H9 (cell line): ENCODE measurements around the gene ATF2. TPM values are rescaled to one million over a fixed set of nuclear protein-coding genes. Genes with fewer than 3 reads are reported as not detected.
A peak's percentile ranks its signal among the peaks of the same experiment; 100 is the strongest.

Experiments
- DNase-seq: peaks from one replicate; pipeline ENCODE4 v3.0.0-alpha.2; 2017
- H2AFZ ChIP-seq: one replicate; pipeline ENCODE4 v1.6.1; 2013; ENCODE audit warnings: mild to moderate bottlenecking, low read length, control low read depth, moderate library complexity
- H2AK5ac ChIP-seq: 2 replicates; pipeline ENCODE4 v1.6.1; 2013; ENCODE audit warnings: low read length, control low read depth, mixed read lengths; ENCODE audit not compliant: insufficient read length
- H2BK120ac ChIP-seq: one replicate; pipeline ENCODE4 v1.6.1; 2013; ENCODE audit warnings: low read depth, mild to moderate bottlenecking, low read length, control low read depth, inconsistent platforms; ENCODE audit not compliant: poor library complexity, severe bottlenecking
- H2BK12ac ChIP-seq: 2 replicates; pipeline ENCODE4 v1.6.1; 2013; ENCODE audit warnings: low read length, control low read depth, mixed read lengths, low read depth; ENCODE audit not compliant: insufficient read length
- H2BK15ac ChIP-seq: 2 replicates; pipeline ENCODE4 v1.6.1; 2013; ENCODE audit warnings: low read depth, low read length, control low read depth
- H2BK20ac ChIP-seq: one replicate; pipeline ENCODE4 v1.6.1; 2013; ENCODE audit warnings: low read depth, mild to moderate bottlenecking, low read length, control low read depth, inconsistent platforms; ENCODE audit not compliant: poor library complexity, severe bottlenecking
- H2BK5ac ChIP-seq: 2 replicates; pipeline ENCODE4 v1.6.1; 2013; ENCODE audit warnings: low read length, control low read depth, mixed read lengths; ENCODE audit not compliant: insufficient read length
- H3K14ac ChIP-seq: 2 replicates; pipeline ENCODE4 v1.6.1; 2013; ENCODE audit warnings: low read length, control low read depth; ENCODE audit not compliant: insufficient read depth
- H3K18ac ChIP-seq: 2 replicates; pipeline ENCODE4 v1.6.1; 2013; ENCODE audit warnings: low read depth, mild to moderate bottlenecking, mixed read lengths, low read length, control low read depth; ENCODE audit not compliant: insufficient read length
- H3K23ac ChIP-seq: 2 replicates; pipeline ENCODE4 v1.6.1; 2013; ENCODE audit warnings: low read length, control low read depth, mixed read lengths, low read depth; ENCODE audit not compliant: insufficient read length
- H3K23me2 ChIP-seq: 2 replicates; pipeline ENCODE4 v1.6.1; 2013; ENCODE audit warnings: low read depth, mild to moderate bottlenecking, mixed read lengths, low read length, control low read depth; ENCODE audit not compliant: insufficient read length, poor library complexity, severe bottlenecking
- H3K27ac ChIP-seq: 2 replicates; pipeline ENCODE4 v1.5.1; 2013; ENCODE audit warnings: low read length, control low read depth, mixed read lengths, low read depth; ENCODE audit not compliant: insufficient read length
- H3K27me3 ChIP-seq: 2 replicates; pipeline ENCODE4 v1.6.1; 2013; ENCODE audit warnings: low read length, control low read depth, inconsistent platforms; ENCODE audit not compliant: insufficient read depth
- H3K4ac ChIP-seq: 2 replicates; pipeline ENCODE4 v1.6.1; 2013; ENCODE audit warnings: low read depth, mild to moderate bottlenecking, control low read depth, inconsistent platforms, low read length, moderate library complexity
- H3K4me1 ChIP-seq: 2 replicates; pipeline ENCODE4 v1.6.1; 2013; ENCODE audit warnings: low read length, control low read depth, inconsistent platforms; ENCODE audit not compliant: insufficient read depth
- H3K4me2 ChIP-seq: 2 replicates; pipeline ENCODE4 v1.6.1; 2013; ENCODE audit warnings: low read length, control low read depth, mixed read lengths; ENCODE audit not compliant: insufficient read length, insufficient read depth
- H3K56ac ChIP-seq: 2 replicates; pipeline ENCODE4 v1.6.1; 2013; ENCODE audit warnings: low read depth, mild to moderate bottlenecking, mixed read lengths, low read length, control low read depth; ENCODE audit not compliant: insufficient read length
- H3K79me1 ChIP-seq: 2 replicates; pipeline ENCODE4 v1.6.1; 2013; ENCODE audit warnings: low read depth, mild to moderate bottlenecking, moderate library complexity, low read length, control low read depth, inconsistent platforms; ENCODE audit not compliant: insufficient read depth, poor library complexity, severe bottlenecking
- H3K79me2 ChIP-seq: 2 replicates; pipeline ENCODE4 v1.6.1; 2013; ENCODE audit warnings: low read length, control low read depth, inconsistent platforms; ENCODE audit not compliant: insufficient read depth
- H3K9ac ChIP-seq: 2 replicates; pipeline ENCODE4 v1.6.1; 2013; ENCODE audit warnings: low read length, control low read depth, mixed read lengths; ENCODE audit not compliant: insufficient read length; ENCODE audit errors: extremely low read depth
- H3K9me3 ChIP-seq: one replicate; pipeline ENCODE4 v1.6.1; 2013; ENCODE audit warnings: low read depth, low read length, inconsistent platforms; ENCODE audit not compliant: control insufficient read depth
- H3T11ph ChIP-seq: one replicate; pipeline ENCODE4 v1.6.1; 2013; ENCODE audit warnings: mild to moderate bottlenecking, low read length, control low read depth, inconsistent platforms
- H4K20me1 ChIP-seq: one replicate; pipeline ENCODE4 v1.6.1; 2013; ENCODE audit not compliant: control insufficient read depth, insufficient read length, insufficient read depth
- H4K5ac ChIP-seq: 2 replicates; pipeline ENCODE4 v1.6.1; 2013; ENCODE audit warnings: low read depth, mild to moderate bottlenecking, mixed read lengths, low read length, control low read depth; ENCODE audit not compliant: insufficient read length
- H4K8ac ChIP-seq: replicated peaks from 2 replicates; pipeline ENCODE4 v1.6.1; 2013; ENCODE audit warnings: low read length, control low read depth, mixed read lengths, low read depth; ENCODE audit not compliant: insufficient read length
- H4K91ac ChIP-seq: 2 replicates; pipeline ENCODE4 v1.6.1; 2013; ENCODE audit warnings: low read depth, mild to moderate bottlenecking, moderate library complexity, mixed read lengths, low read length, control low read depth; ENCODE audit not compliant: insufficient read length
- H3K27ac Mint-ChIP-seq, 3 experiments: 2 replicates in 2 of 3; 3 replicates in 1 of 3; pipeline ENCODE4 v1.8.0; 2020 to 2021; ENCODE audit warnings: mixed read lengths in 3 of 3, mild to moderate bottlenecking in 1 of 3, moderate library complexity in 1 of 3
- H3K27me3 Mint-ChIP-seq: 2 replicates; pipeline ENCODE4 v1.8.0; 2021; ENCODE audit warnings: low read depth, mild to moderate bottlenecking, moderate library complexity, mixed read lengths
- H3K36me3 Mint-ChIP-seq, 3 experiments: 2 replicates in 2 of 3; 3 replicates in 1 of 3; pipeline ENCODE4 v1.8.0; 2020 to 2021; ENCODE audit warnings: low read depth in 3 of 3, mixed read lengths in 3 of 3; ENCODE audit not compliant: insufficient read depth in 1 of 3
- H3K4me1 Mint-ChIP-seq, 2 experiments: 2 replicates each; pipeline ENCODE4 v1.8.0; 2020; ENCODE audit warnings: mixed read lengths in 2 of 2
- H3K4me3 Mint-ChIP-seq, 2 experiments: 2 replicates in 1 of 2; 3 replicates in 1 of 2; pipeline ENCODE4 v1.8.0; 2020 to 2021; ENCODE audit warnings: mild to moderate bottlenecking in 2 of 2, mixed read lengths in 2 of 2, moderate library complexity in 1 of 2
- H3K9me3 Mint-ChIP-seq, 2 experiments: 2 replicates in 1 of 2; 3 replicates in 1 of 2; pipeline ENCODE4 v1.8.0; 2020; ENCODE audit warnings: mild to moderate bottlenecking in 2 of 2, mixed read lengths in 2 of 2, moderate library complexity in 1 of 2
- WGBS: extraction: QIAGEN DNeasy Blood & Tissue Kit; methylation state at CpG from one replicate; pipeline ENCODE4 v1.1.7; 2013; ENCODE audit warnings: missing lambda C conversion rate, low lambda C conversion rate, mixed read lengths; ENCODE audit not compliant: insufficient read length; ENCODE audit errors: extremely low coverage; 5-methylcytosine and 5-hydroxymethylcytosine counted together
- total RNA-seq: library from RNA; stranded (reverse); gene quantifications from 2 replicates; pipeline ENCODE4 v1.2.1, GENCODE V29; 2021
- TF ChIP-seq, protein P1 (sequence below): fragments of 200-600 bp; sonication (generic); conservative IDR thresholded peaks from 3 replicates; pipeline ENCODE4 v1.8.0; 2021; ENCODE audit warnings: antibody characterized with exemption, mild to moderate bottlenecking

ATF2 gene
- total RNA-seq, 1 experiment from 2014 or later = 40.9 TPM

DNA sequence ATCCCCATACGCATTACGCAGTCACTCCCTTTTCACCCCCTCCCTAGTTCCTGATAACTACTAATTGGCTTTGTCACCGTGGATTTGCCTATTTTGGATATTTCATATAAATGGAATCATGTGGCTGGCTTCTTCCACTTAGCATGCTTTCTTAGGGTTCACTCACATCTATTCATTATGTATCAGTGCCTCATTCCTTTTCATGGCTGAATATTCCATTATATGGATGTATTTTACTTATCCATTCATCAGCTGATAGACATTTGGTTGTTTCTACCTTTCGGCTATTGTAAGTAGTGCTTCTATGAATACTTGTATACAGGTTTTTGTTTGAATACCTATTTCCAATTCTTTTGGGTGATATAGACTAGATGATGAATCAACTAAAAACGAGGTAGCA is 8.6 kb upstream of the ATF2 start:
- Histone ChIP-seq H3K14ac (no peak overlapping the region), H3K18ac (no peak overlapping the region), H3K27me3 (no peaks in the 10 kb centered on the region), H3K27ac (no peak overlapping the region), H3K56ac (no peak overlapping the region), H2AFZ (no peak overlapping the region), H3K4ac (no peak overlapping the region), H2AK5ac (no peak overlapping the region), H2BK15ac (no peak overlapping the region), H2BK120ac (no peak overlapping the region), H3K9ac (no peak overlapping the region), H3K4me1 (no peaks in the 10 kb centered on the region), H3K23ac (no peak overlapping the region), H3K79me2 (peaks cover 7% of the 10 kb centered on the region), H3K4me2 (no peak overlapping the region), H2BK12ac (no peak overlapping the region), H4K8ac (no peak overlapping the region), H3T11ph (no peak overlapping the region), H2BK5ac (no peak overlapping the region), H3K79me1 (no peaks in the 10 kb centered on the region), H4K5ac (no peak overlapping the region), H4K91ac (no peak overlapping the region), H2BK20ac (no peak overlapping the region), H3K9me3 (no peaks in the 10 kb centered on the region), H4K20me1 (no peaks in the 10 kb centered on the region), H3K23me2 (no peaks in the 10 kb centered on the region)
- H3K4me3 Mint-ChIP-seq = no peak overlapping the region
- H3K36me3 Mint-ChIP-seq = peaks cover 25 to 43% (median 35%) of the 10 kb centered on the region in 3 experiments
- H3K9me3 Mint-ChIP-seq = no peaks in the 10 kb centered on the region
- H3K4me1 Mint-ChIP-seq = peaks cover 5 to 8% of the 10 kb centered on the region in 2 experiments
- no CpG with 5 or more reads among the region's 5 CpGs for WGBS
- H3K27me3 Mint-ChIP-seq = no peaks in the 10 kb centered on the region
- DNase-seq = no peak
- peak overlapping the region in 1 of 3 experiments; percentile 17; a peak in 1 of 7 replicates for H3K27ac Mint-ChIP-seq
- TF ChIP-seq, protein P1, sequence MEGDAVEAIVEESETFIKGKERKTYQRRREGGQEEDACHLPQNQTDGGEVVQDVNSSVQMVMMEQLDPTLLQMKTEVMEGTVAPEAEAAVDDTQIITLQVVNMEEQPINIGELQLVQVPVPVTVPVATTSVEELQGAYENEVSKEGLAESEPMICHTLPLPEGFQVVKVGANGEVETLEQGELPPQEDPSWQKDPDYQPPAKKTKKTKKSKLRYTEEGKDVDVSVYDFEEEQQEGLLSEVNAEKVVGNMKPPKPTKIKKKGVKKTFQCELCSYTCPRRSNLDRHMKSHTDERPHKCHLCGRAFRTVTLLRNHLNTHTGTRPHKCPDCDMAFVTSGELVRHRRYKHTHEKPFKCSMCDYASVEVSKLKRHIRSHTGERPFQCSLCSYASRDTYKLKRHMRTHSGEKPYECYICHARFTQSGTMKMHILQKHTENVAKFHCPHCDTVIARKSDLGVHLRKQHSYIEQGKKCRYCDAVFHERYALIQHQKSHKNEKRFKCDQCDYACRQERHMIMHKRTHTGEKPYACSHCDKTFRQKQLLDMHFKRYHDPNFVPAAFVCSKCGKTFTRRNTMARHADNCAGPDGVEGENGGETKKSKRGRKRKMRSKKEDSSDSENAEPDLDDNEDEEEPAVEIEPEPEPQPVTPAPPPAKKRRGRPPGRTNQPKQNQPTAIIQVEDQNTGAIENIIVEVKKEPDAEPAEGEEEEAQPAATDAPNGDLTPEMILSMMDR = no peak
